SU-DHL-6 (cell line): ENCODE data around the gene HK3.

Source experiments
- H2AFZ ChIP-seq: fragments of 200-600 bp; sonication (generic); 2 replicates; pipeline ENCODE4 v1.6.1; 2014; ENCODE audit warnings: low read depth, mild to moderate bottlenecking, moderate library complexity, mixed read lengths, antibody characterized with exemption, low read length; ENCODE audit not compliant: severe bottlenecking
- H3F3A ChIP-seq: fragments of 200-600 bp; shearing (Covaris generic); 2 replicates; pipeline ENCODE4 v1.6.0; 2016; ENCODE audit warnings: antibody characterized with exemption, mild to moderate bottlenecking; ENCODE audit not compliant: insufficient read depth
- H3K27ac ChIP-seq: fragments of 200-600 bp; sonication (generic); 2 replicates; pipeline ENCODE4 v1.5.1; 2016; ENCODE audit warnings: low read depth, mild to moderate bottlenecking, low read length, moderate library complexity, mixed read lengths
- H3K27me3 ChIP-seq: fragments of 200-600 bp; sonication (generic), shearing (Covaris generic); 2 replicates; pipeline ENCODE4 v1.6.0; 2014; ENCODE audit warnings: mild to moderate bottlenecking, low read length
- H3K36me3 ChIP-seq: fragments of 200-600 bp; sonication (generic); 2 replicates; pipeline ENCODE4 v1.6.1; 2014; ENCODE audit warnings: mild to moderate bottlenecking, low read length, mixed read lengths
- H3K4me2 ChIP-seq: fragments of 300-600, 200-600 bp; shearing (Covaris generic), sonication (generic); 2 replicates; pipeline ENCODE4 v1.6.0; 2014; ENCODE audit warnings: low read length, low read depth, mild to moderate bottlenecking; ENCODE audit not compliant: poor library complexity, severe bottlenecking
- H3K4me3 ChIP-seq: fragments of 200-600 bp; sonication (generic); 2 replicates; pipeline ENCODE4 v1.5.1; 2014; ENCODE audit warnings: antibody characterized with exemption, low read length, mild to moderate bottlenecking, mixed read lengths; ENCODE audit not compliant: insufficient read depth, poor library complexity, severe bottlenecking
- H3K79me2 ChIP-seq: fragments of 200-600 bp; sonication (generic); 2 replicates; pipeline ENCODE4 v1.6.1; 2014; ENCODE audit warnings: mild to moderate bottlenecking, low read length, moderate library complexity; ENCODE audit not compliant: insufficient read depth
- H3K9ac ChIP-seq: fragments of 200-600 bp; sonication (generic); 2 replicates; pipeline ENCODE4 v1.7.0; 2014; ENCODE audit warnings: mild to moderate bottlenecking, low read length
- H3K9me2 ChIP-seq: fragments of 200-600 bp; sonication (generic); replicated peaks from 2 replicates; pipeline ENCODE4 v1.6.1; 2014; ENCODE audit warnings: low read length; ENCODE audit not compliant: insufficient read depth
- H3K9me3 ChIP-seq: fragments of 200-600 bp; sonication (generic); 2 replicates; pipeline ENCODE4 v1.6.1; 2014; ENCODE audit warnings: low read length, mixed read lengths; ENCODE audit not compliant: insufficient read depth
- H4K20me1 ChIP-seq: fragments of 200-600 bp; sonication (generic); 2 replicates; pipeline ENCODE4 v1.6.1; 2014; ENCODE audit warnings: low read depth, mild to moderate bottlenecking, antibody characterized with exemption, low read length, moderate library complexity, mixed read lengths
- CTCF ChIP-seq: fragments of 200-600 bp; sonication (generic); IDR thresholded peaks from one replicate; pipeline ENCODE4 v1.5.1; 2017; ENCODE audit warnings: antibody characterized with exemption, mild to moderate bottlenecking, low read length, moderate library complexity; ENCODE audit not compliant: insufficient read depth, poor library complexity, severe bottlenecking
- EZH2phosphoT487 ChIP-seq: fragments of 200-600 bp; sonication (generic), shearing (Covaris generic); conservative IDR thresholded peaks from 2 replicates; pipeline ENCODE4 v1.6.1; 2018; ENCODE audit warnings: mild to moderate bottlenecking, antibody characterized with exemption, low read length, moderate library complexity, mixed read lengths

Gene HK3

DNA sequence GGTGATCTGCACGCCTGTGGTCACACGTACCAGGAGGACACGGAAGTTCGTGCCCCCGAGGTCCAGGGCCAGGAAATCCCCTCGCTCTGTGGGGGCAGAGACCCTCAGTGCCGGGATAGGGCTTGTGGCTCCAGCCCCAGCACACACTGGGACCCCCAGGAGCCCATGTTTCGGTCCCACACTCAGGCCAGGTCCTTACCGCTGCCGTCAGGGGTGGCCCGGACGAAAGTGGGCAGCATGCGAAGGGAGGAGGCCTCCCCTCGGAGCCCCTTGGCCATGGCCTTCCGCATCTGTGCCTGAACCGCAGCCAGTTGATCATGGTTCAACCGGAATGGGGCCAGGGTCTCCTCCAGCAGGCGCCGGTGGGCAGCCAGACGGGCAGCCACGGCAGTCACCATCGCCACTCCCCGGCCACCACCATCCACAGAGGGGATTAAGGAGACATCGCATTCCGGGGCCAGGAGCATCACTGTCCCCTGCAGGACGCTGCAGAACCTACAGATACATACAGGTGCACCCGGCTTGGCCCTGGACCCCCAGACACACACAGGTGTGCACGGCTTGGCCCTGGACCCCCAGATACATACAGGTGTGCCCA, 11.8 kb downstream of the HK3 start:
- H3K27ac ChIP-seq = no peak overlapping the region
- TF ChIP-seq CTCF = no peak
- TF ChIP-seq EZH2phosphoT487 = no peak
- no peaks in the 10 kb centered on the region for H3K79me2 ChIP-seq
- H3K27me3 ChIP-seq = no peaks in the 10 kb centered on the region
- H2AFZ ChIP-seq = no peak overlapping the region
- no peak overlapping the region for H3K9ac ChIP-seq
- H4K20me1 ChIP-seq = no peaks in the 10 kb centered on the region
- H3K4me2 ChIP-seq = no peak overlapping the region
- no peaks in the 10 kb centered on the region for H3K9me2 ChIP-seq
- H3K9me3 ChIP-seq = no peaks in the 10 kb centered on the region
- no peaks in the 10 kb centered on the region for H3K36me3 ChIP-seq
- no peak overlapping the region for H3K4me3 ChIP-seq
- no peaks in the 10 kb centered on the region for H3F3A ChIP-seq

- no peaks in the 10 kb centered on the region for H3K9me3 ChIP-seq
- no peaks in the 10 kb centered on the region for H3K9me2 ChIP-seq
- no peaks in the 10 kb centered on the region for H3K36me3 ChIP-seq
- H3K27me3 ChIP-seq = no peaks in the 10 kb centered on the region
- H4K20me1 ChIP-seq = no peaks in the 10 kb centered on the region
- no peak overlapping the region for H3K27ac ChIP-seq
- no peak overlapping the region for H3K9ac ChIP-seq
- no peak overlapping the region for H3K4me3 ChIP-seq
- H3K79me2 ChIP-seq = no peaks in the 10 kb centered on the region
- no peak for TF ChIP-seq CTCF
- TF ChIP-seq EZH2phosphoT487 = no peak
- no peak overlapping the region for H2AFZ ChIP-seq
- no peaks in the 10 kb centered on the region for H3F3A ChIP-seq
- H3K4me2 ChIP-seq = no peak overlapping the region
Measured at GRCh38 chr5:176886336-176887251, 12.6 kb downstream of the HK3 start.

- Histone ChIP-seq H2AFZ (no peak overlapping the region), H3K9me3 (no peaks in the 10 kb centered on the region), H3F3A (no peaks in the 10 kb centered on the region), H3K4me3 (no peak overlapping the region), H3K36me3 (no peaks in the 10 kb centered on the region), H3K27me3 (no peaks in the 10 kb centered on the region), H3K9ac (no peak overlapping the region), H3K4me2 (no peak overlapping the region), H3K27ac (no peak overlapping the region), H4K20me1 (no peaks in the 10 kb centered on the region), H3K79me2 (no peaks in the 10 kb centered on the region), H3K9me2 (no peaks in the 10 kb centered on the region)
- TF ChIP-seq CTCF (no peak), EZH2phosphoT487 (no peak)
Measured at GRCh38 chr5:176884571-176884890, 14.6 kb downstream of the HK3 start.
